Measurements from ENCODE around the gene MYCN.

Gene MYCN

DNA sequence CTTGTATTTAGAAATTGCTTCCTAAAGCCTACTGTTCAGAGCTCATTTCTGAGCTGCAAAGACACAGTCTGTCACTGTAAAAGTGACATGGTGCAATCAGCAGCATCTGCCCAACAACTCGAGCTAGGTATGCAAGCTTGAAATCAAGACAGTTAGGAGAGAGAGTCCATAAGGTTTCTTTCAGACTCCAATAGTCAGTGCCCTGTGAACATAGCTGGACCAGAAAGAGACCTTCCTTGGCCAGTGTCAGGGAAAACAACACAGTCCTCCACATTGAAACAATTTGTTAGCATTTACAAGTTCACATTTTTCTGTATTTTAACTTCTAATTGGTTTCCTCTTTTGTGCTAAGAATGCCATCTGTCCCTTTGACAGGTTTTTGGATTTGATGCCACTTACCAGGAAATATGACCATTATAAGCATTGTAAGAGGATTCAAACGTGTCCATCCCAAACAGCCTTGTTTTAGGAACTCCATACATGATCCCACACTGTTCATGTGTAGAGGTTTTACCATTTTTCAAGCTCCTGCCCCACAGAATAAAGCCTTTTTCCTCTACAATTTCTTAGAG, 8.9 kb upstream of the MYCN start:
- DNase-seq (ENCODE audit: low spot score) = no peak

GRCh38 chr2:15931950-15932349, 8.4 kb upstream of the MYCN start:
- DNase-seq (ENCODE audit: low spot score) = no peak

GRCh38 chr2:15932394-15933183, 7.8 kb upstream of the MYCN start:
- no peak for DNase-seq (ENCODE audit: low spot score)

DNA sequence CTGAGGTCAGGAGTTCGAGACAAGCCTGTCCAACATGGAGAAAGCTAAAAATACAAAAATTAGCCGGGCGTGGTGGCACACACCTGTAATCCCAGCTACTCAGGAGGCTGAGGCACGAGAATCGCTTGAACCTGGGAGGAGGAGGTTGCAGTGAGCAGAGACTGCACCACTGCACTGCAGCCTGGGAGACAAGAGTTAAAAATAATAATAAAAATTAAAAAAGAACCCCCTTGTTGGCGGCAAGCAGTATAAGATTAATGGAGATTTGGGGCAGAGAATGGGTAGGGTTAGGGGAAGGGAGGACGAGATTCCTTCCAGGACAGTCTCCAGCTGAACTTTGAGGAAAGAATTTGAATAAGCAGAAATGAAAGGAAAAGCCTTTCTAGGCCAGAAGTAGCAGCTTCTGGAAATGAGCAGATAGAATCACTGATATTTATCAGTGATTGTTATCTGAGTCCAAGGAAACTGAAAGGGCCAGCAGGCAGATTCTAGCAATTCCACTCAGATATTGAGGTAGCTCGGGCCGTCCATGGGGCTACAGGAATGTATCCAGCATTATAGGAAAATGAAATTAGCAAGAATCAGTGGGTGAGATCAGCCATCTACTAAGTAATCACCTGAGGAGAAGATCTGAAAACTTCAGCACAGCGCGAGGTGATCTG, 7.0 kb upstream of the MYCN start:
- no peak for DNase-seq (ENCODE audit: low spot score)

DNA sequence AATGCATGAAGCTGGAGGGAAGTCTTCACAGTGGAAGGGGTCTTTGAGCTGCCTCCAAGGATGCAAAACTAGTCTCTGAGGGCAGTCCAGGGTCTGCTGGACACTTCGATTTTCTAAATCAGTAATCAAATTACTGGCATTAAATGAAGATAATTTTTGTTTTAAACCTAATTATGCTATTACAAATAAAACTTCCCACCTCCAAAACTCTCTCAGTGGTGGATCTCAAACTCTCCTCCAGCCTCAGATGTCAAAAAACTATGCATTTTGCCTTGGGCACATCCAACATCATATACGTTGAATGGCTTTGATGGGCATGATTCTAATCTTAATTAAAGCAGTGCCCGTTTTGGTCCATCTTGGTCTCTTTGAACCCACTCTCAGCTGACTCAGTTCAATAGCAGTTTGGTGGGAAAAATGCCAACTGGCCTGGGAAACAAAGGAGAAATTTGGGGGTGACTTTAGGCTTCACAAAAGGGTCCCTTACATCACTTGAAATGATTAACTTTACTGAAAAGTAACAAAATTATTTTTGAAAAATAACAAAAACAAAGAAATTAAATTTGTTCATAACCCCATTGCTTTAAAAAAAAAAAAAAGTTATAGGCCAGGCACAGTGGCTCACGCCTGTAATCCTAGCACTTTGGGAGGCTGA, 5.9 kb upstream of the MYCN start:
- no peak for DNase-seq (ENCODE audit: low spot score)

DNA sequence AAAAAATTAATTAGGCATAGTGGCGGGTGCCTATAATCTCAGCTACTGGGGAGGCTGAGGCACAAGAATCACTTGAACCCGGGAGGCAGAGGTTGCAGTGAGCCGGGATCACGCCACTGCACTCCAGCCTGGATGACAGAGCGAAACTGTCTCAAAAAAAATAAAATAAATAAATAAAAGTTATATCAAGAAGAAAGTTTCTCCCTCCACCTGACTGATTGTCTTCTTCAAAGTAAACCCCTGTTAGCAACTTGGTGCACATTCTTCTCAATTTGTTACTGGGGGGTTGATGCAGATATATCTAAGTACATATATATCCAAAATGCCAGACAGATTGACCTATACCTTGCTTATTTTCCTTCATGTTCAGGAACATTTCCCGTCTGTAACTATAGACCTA, 5.2 kb upstream of the MYCN start:
- DNase-seq (ENCODE audit: low spot score) = no peak

DNA sequence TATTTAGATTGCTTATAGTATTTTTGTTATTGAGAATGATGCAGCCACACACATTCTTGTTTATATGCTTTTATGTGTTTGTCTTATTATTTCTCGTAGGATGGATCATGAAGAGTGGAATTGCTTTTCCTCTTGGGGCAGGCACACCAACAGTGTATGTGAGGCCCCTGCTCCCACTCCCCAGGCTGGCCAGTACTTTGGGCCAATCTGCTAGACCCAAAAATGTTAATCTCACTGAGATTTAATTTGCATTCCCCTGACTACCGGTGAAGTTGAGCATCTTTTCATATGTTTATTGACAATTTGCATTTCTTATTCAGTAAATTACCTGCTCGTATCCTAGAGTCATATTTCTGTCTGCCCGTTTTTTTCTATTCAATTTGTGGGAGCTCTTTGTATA, 4.7 kb upstream of the MYCN start:
- DNase-seq (ENCODE audit: low spot score) = no peak

DNA sequence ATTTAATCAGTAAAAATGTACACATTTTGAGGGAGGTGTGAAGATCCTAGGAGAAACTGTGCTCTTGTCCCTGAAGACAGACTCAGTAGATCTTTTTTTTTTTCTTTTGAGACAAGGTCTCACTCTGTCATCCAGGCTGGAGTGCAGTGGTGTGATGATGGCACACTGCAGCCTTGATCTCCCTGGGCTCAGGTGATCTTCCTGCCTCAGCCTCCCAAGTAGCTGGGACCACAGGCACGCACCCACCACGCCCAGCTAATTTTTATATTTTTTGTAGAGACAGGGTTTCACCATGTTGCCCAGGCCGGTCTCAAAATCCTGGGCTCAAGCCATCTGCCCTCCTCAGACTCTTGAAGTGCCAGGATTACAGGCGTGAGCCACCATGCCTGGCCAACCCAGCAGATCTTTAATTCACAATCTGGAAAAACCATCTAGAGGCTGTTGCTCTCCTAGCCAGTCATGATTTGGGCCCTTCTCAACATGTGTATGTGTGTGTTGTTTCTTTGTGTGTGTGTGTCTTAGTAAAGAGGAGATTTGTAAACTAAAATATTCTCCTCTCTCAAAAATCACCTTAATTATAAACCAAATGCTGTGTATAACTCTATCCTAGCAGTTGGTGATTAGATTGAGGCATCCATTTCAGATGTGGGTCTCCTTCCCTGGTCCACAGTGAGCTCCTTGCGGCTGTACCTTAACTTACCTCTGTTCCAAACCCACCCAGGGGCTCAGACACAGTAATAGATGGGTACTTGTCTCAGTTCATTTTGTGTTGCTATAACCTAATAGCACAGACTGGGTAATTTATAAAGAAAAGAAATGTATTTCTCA, 3.9 kb upstream of the MYCN start:
- no peak for DNase-seq (ENCODE audit: low spot score)

- no peak for DNase-seq (ENCODE audit: low spot score)
Measured at GRCh38 chr2:15937105-15937881, 3.1 kb upstream of the MYCN start.

GRCh38 chr2:15937882-15938802, 2.2 kb upstream of the MYCN start:
- no peak for DNase-seq (ENCODE audit: low spot score)

DNA sequence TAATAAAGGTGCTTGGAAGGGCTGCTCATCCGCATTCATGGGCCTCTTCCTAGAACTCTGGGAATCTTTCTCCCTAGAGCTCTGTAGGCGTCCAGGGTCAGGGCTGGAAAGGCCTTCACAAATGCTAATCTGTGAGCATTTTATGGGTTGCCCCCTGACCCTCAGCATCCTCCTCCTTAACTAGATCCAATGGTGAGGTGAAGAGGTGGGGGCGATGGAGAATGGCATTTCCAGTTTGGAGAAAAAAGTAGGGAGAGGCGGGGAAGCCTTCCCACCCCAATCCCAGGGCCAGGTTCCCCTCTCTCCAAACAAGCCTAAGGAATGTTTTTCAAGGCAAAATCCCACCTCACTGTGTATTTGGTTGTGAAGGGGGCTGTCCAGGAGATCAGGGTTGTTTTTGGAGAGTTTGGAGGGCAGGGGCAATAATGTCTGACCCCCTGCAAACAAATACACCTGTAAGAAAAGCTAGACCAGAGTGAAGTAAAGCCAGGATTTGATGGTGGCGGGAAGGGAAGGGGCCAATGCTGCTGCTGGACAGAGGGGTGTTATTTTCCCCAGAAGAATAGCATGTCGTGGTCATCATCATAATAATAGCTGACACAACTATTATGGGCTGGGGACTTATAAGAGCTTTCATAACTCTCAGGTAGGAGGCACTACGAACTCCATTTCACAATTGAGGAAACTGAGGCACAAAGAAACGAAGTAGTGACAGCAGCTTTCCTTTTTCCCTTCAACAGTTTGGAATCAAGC, 1.4 kb upstream of the MYCN start:
- no peak for DNase-seq (ENCODE audit: low spot score)

- no peak for DNase-seq (ENCODE audit: low spot score)
Measured at GRCh38 chr2:15939556-15939853, 845 bp upstream of the MYCN start.

GRCh38 chr2:15940661-15941480, 521 bp downstream of the MYCN start:
- no peak for DNase-seq (ENCODE audit: low spot score)

GRCh38 chr2:15941481-15941850, 1.1 kb downstream of the MYCN start:
- peak; percentile 71 for DNase-seq (ENCODE audit: low spot score)

GRCh38 chr2:15941871-15942710, 1.7 kb downstream of the MYCN start:
- peak; percentile 75 for DNase-seq (ENCODE audit: low spot score)

DNA sequence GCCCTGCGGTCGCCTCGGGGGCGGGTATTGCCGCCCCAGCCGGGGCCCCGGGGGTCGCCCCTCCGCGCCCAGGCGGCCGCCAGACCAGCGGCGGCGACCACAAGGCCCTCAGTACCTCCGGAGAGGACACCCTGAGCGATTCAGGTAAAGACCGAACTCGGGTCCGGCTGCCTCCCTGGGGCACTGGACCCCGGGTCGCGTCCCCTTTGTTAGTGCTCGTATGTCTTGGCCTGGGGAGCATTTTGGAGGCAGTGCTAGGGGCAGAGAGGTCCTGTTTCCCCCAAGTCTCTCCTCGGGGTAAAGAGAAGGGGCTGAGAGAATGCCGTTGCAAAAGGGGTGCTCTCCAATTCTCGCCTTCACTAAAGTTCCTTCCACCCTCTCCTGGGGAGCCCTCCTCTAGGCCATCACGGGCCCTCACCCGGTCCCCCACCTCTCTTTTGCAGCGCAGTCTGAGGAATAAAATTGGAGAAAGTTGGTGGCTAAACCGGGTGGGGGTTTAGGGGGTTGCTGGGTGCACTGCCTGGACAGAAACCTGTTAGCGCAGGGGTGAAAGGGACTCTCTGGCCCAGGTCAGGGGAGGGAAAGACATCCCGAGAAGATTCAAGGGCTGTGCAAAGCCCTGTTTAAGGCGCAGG, 2.5 kb downstream of the MYCN start:
- DNase-seq (ENCODE audit: low spot score) = no peak
